WTC11 (cell line): Measurements from ENCODE around the gene PLXDC2. TPM values are rescaled to one million over a fixed set of nuclear protein-coding genes. Genes with fewer than 3 reads are reported as not detected.

Experiments used
- ATAC-seq: fragments of 200-7000 bp; cut with Tn5 transposase; 2 replicates; pipeline ENCODE4 v1.10.0; 2021; ENCODE audit warnings: mild to moderate bottlenecking, moderate library complexity
- CTCF ChIA-PET: fragments of 300-600 bp; sonication (Branson Sonifier 250); formaldehyde crosslinking; loops from one replicate; lab custom pipeline; 2021; ENCODE audit warnings: antibody characterized with exemption; lab: Charles Lee
- POLR2A ChIA-PET: fragments of 350-600 bp; sonication (Branson Sonifier 250); formaldehyde crosslinking; loops from one replicate; lab custom pipeline; 2021; ENCODE audit warnings: antibody characterized with exemption; lab: Charles Lee
- DNase-seq: peaks from one replicate; pipeline ENCODE4 v3.0.0; 2021; ENCODE audit warnings: low spot score
- H3K27ac Mint-ChIP-seq: 2 replicates; pipeline ENCODE4 v1.8.0; 2021; ENCODE audit warnings: mixed read lengths
- H3K27me3 Mint-ChIP-seq: 2 replicates; pipeline ENCODE4 v1.8.0; 2021; ENCODE audit warnings: low read depth, mild to moderate bottlenecking, moderate library complexity, mixed read lengths
- H3K36me3 Mint-ChIP-seq: 2 replicates; pipeline ENCODE4 v1.8.0; 2021; ENCODE audit warnings: mixed read lengths
- H3K4me1 Mint-ChIP-seq: 2 replicates; pipeline ENCODE4 v1.8.0; 2022; ENCODE audit warnings: mixed read lengths
- H3K4me3 Mint-ChIP-seq: 2 replicates; pipeline ENCODE4 v1.8.0; 2021; ENCODE audit warnings: mild to moderate bottlenecking, moderate library complexity, mixed read lengths
- H3K9me3 Mint-ChIP-seq: 2 replicates; pipeline ENCODE4 v1.8.0; 2021; ENCODE audit warnings: mixed read lengths
- AFF4 ChIP-seq: sonication (generic); formaldehyde crosslinking; IDR thresholded peaks from 2 replicates; pipeline ENCODE4 v1.8.1; 2023; ENCODE audit warnings: mild to moderate bottlenecking, missing genetic modification reagents, borderline replicate concordance
- ATF6 ChIP-seq: sonication (generic); formaldehyde crosslinking; IDR thresholded peaks from 2 replicates; pipeline ENCODE4 v1.8.1; 2023; ENCODE audit warnings: mild to moderate bottlenecking, missing genetic modification reagents
- CBFB ChIP-seq: sonication (generic); formaldehyde crosslinking; IDR thresholded peaks from 2 replicates; pipeline ENCODE4 v1.8.1; 2022; ENCODE audit warnings: mild to moderate bottlenecking, low read depth, missing genetic modification reagents
- CREM ChIP-seq: sonication (generic); formaldehyde crosslinking; IDR thresholded peaks from 2 replicates; pipeline ENCODE4 v1.8.1; 2022; ENCODE audit warnings: mild to moderate bottlenecking, missing genetic modification reagents, moderate library complexity
- HMGA2 ChIP-seq: fragments of 250-450 bp; sonication (Bioruptor Pico); IDR thresholded peaks from 2 replicates; pipeline ENCODE4 v1.4.0; 2021; ENCODE audit warnings: mild to moderate bottlenecking, moderate library complexity
- MAX ChIP-seq: sonication (generic); formaldehyde crosslinking; IDR thresholded peaks from 2 replicates; pipeline ENCODE4 v1.8.0; 2022; ENCODE audit warnings: mild to moderate bottlenecking, missing genetic modification reagents
- MLX ChIP-seq: sonication (generic); formaldehyde crosslinking; IDR thresholded peaks from 2 replicates; pipeline ENCODE4 v1.8.1; 2023; ENCODE audit warnings: mild to moderate bottlenecking, missing genetic modification reagents, moderate library complexity
- NFATC4 ChIP-seq: fragments of 250-450 bp; sonication (Bioruptor Pico); IDR thresholded peaks from 2 replicates; pipeline ENCODE4 v1.9.0; 2021; ENCODE audit warnings: mild to moderate bottlenecking
- PRDM15 ChIP-seq: sonication (generic); formaldehyde crosslinking; IDR thresholded peaks from 2 replicates; pipeline ENCODE4 v1.8.0; 2022; ENCODE audit warnings: missing genetic modification reagents
- PRRX2 ChIP-seq: fragments of 250-450 bp; sonication (Bioruptor Pico); IDR thresholded peaks from 2 replicates; pipeline ENCODE4 v1.8.0; 2021; ENCODE audit warnings: mild to moderate bottlenecking
- SMAD3 ChIP-seq: sonication (generic); formaldehyde crosslinking; IDR thresholded peaks from 2 replicates; pipeline ENCODE4 v1.8.0; 2022; ENCODE audit warnings: missing genetic modification reagents, mild to moderate bottlenecking, borderline replicate concordance
- SOX15 ChIP-seq: fragments of 250-450 bp; sonication (Bioruptor Pico); IDR thresholded peaks from 2 replicates; pipeline ENCODE4 v1.9.0; 2021; ENCODE audit warnings: mild to moderate bottlenecking
- ZNF396 ChIP-seq: fragments of 250-450 bp; sonication (Bioruptor Pico); IDR thresholded peaks from 2 replicates; pipeline ENCODE4 v1.8.0; 2021; ENCODE audit warnings: mild to moderate bottlenecking, moderate library complexity, borderline replicate concordance
- total RNA-seq: library from RNA; stranded (reverse); gene quantifications from 3 replicates; pipeline ENCODE4 v1.2.3, GENCODE V29; 2021
- TF ChIP-seq, protein P1 (sequence below): fragments of 250-450 bp; sonication (Bioruptor Pico); conservative IDR thresholded peaks from 2 replicates; pipeline ENCODE4 v1.9.0; 2021; ENCODE audit warnings: mild to moderate bottlenecking
- TF ChIP-seq, protein P2 (sequence below): sonication (generic); formaldehyde crosslinking; conservative IDR thresholded peaks from 2 replicates; pipeline ENCODE4 v1.8.1; 2023; ENCODE audit warnings: mild to moderate bottlenecking, low read depth, missing genetic modification reagents, moderate library complexity

Gene PLXDC2
- total RNA-seq, 1 experiment from 2014 or later: 31.7 TPM

DNA sequence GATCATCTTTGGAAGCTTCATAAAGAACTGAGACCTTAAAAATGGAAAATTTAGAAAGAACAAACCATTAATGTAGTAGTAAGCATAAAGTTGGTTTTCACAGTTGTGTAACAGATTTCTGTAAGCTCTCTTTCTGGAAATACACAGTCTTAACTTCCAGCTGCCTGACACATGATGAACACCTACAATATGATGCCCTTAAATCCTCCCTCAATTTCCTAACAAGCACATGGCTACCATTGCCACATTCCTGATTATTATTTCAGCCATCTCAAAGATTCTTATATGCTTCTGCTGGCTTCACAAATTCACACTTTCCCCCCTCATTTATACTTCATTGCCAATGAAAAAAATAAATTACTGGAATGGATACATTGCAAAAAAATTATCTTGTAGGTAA is 49.4 kb downstream of the PLXDC2 start:
- H3K27me3 Mint-ChIP-seq: no peaks in the 10 kb centered on the region
- TF ChIP-seq MLX (CRISPR knock-in tag) (no peak), PRDM15 (CRISPR knock-in tag) (no peak), CREM (CRISPR knock-in tag) (no peak), CBFB (no peak), MAX (CRISPR knock-in tag) (no peak), AFF4 (CRISPR knock-in tag) (no peak), ATF6 (no peak), PRRX2 (CRISPR knock-in tag) (no peak), SMAD3 (no peak), ZNF396 (CRISPR knock-in tag) (no peak), SOX15 (CRISPR knock-in tag) (no peak), HMGA2 (CRISPR knock-in tag) (no peak), NFATC4 (no peak)
- TF ChIP-seq, protein P1, sequence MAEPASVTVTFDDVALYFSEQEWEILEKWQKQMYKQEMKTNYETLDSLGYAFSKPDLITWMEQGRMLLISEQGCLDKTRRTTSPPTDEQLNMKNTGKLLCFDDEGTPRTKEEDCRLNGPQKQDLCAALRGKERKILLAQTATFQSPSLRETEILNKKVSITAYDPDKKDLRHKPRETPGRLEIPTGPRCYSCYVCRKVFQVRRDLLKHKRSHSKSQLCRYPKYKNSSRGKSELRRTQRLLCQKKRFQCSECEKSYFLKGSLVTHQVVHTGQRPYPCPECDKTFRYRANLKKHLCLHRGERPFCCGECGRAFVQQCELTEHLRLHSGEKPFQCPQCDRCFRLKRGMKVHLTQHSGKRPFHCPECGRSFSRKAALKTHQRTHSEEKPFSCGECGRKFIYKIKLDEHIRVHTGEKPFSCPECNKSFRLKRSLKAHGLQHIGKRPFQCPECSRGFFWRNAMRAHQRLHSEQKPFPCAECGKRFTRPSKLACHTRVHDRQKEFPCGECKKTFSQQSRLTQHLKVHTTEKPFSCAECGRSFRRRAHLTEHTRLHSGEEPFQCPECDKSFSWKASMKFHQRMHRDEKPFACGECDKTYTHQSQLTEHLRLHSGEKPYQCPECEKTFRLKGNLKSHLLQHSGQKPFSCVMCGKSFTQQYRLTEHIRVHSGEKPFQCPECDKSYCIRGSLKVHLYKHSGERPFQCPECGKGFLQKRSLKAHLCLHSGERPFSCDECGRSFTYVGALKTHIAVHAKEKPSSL (CRISPR knock-in tag): no peak
- TF ChIP-seq, protein P2, sequence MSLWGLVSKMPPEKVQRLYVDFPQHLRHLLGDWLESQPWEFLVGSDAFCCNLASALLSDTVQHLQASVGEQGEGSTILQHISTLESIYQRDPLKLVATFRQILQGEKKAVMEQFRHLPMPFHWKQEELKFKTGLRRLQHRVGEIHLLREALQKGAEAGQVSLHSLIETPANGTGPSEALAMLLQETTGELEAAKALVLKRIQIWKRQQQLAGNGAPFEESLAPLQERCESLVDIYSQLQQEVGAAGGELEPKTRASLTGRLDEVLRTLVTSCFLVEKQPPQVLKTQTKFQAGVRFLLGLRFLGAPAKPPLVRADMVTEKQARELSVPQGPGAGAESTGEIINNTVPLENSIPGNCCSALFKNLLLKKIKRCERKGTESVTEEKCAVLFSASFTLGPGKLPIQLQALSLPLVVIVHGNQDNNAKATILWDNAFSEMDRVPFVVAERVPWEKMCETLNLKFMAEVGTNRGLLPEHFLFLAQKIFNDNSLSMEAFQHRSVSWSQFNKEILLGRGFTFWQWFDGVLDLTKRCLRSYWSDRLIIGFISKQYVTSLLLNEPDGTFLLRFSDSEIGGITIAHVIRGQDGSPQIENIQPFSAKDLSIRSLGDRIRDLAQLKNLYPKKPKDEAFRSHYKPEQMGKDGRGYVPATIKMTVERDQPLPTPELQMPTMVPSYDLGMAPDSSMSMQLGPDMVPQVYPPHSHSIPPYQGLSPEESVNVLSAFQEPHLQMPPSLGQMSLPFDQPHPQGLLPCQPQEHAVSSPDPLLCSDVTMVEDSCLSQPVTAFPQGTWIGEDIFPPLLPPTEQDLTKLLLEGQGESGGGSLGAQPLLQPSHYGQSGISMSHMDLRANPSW: no peak

More for the DNA sequence above, 49.4 kb downstream of the PLXDC2 start:
- ATAC-seq (no peak), DNase-seq (no peak)
- Mint-ChIP-seq H3K36me3 (peaks cover 23% of the 10 kb centered on the region), H3K4me1 (peaks cover 17% of the 10 kb centered on the region), H3K27ac (no peak overlapping the region), H3K9me3 (peaks cover 14% of the 10 kb centered on the region), H3K4me3 (no peak overlapping the region)
- CTCF ChIA-PET: no interaction called here
- POLR2A ChIA-PET: interaction anchor here (0.6 kb wide), 1 partner anchor 424 kb away, joined by 8 read pairs; no protein-coding TSS in a partner anchor
